Measurements from ENCODE around the gene RHOJ.

The RHOJ gene

GRCh38 chr14:63203618-63204406, 431 bp upstream of the RHOJ start:
- DNase-seq (ENCODE audit: insufficient read length, low spot score) = no peak
- FAIRE-seq = no peak
- TF ChIP-seq PAX5 (IDR thresholded peaks at IDR 0.05; ENCODE audit: insufficient read depth, low read length, severe bottlenecking) (no peak), TAF1 (IDR thresholded peaks at IDR 0.05; ENCODE audit: low read depth, low read length) (no peak), SPI1 (IDR thresholded peaks at IDR 0.05; ENCODE audit: low read depth, low read length) (no peak), POLR2AphosphoS5 (IDR thresholded peaks at IDR 0.05; ENCODE audit: low read depth, low read length) (no peak), POLR2A (IDR thresholded peaks at IDR 0.05; ENCODE audit: low read depth, low read length) (no peak)

GRCh38 chr14:63205044-63205575, 867 bp downstream of the RHOJ start:
- TF ChIP-seq TAF1 (IDR thresholded peaks at IDR 0.05; ENCODE audit: low read depth, low read length) = no peak
- TF ChIP-seq PAX5 (IDR thresholded peaks at IDR 0.05; ENCODE audit: insufficient read depth, low read length, severe bottlenecking) = no peak
- TF ChIP-seq POLR2AphosphoS5 (IDR thresholded peaks at IDR 0.05; ENCODE audit: low read depth, low read length) = no peak
- no peak for TF ChIP-seq POU2F2 (IDR thresholded peaks at IDR 0.05; ENCODE audit: low read depth, low read length)
- no peak for TF ChIP-seq SPI1 (IDR thresholded peaks at IDR 0.05; ENCODE audit: low read depth, low read length)
- no peak for TF ChIP-seq POLR2A (IDR thresholded peaks at IDR 0.05; ENCODE audit: low read depth, low read length)
- FAIRE-seq = no peak

GRCh38 chr14:63205866-63206265, 1.6 kb downstream of the RHOJ start:
- no peak for FAIRE-seq

More at GRCh38 chr14:63205044-63205575, 867 bp downstream of the RHOJ start:
- no peak for DNase-seq (ENCODE audit: insufficient read length, low spot score)

GRCh38 chr14:63209160-63209559, 4.9 kb downstream of the RHOJ start:
- FAIRE-seq = no peak
- TF ChIP-seq PAX5 (IDR thresholded peaks at IDR 0.05; ENCODE audit: insufficient read depth, low read length, severe bottlenecking) (no peak), POU2F2 (IDR thresholded peaks at IDR 0.05; ENCODE audit: low read depth, low read length) (no peak), POLR2AphosphoS5 (IDR thresholded peaks at IDR 0.05; ENCODE audit: low read depth, low read length) (no peak), TAF1 (IDR thresholded peaks at IDR 0.05; ENCODE audit: low read depth, low read length) (no peak), POLR2A (IDR thresholded peaks at IDR 0.05; ENCODE audit: low read depth, low read length) (no peak), SPI1 (IDR thresholded peaks at IDR 0.05; ENCODE audit: low read depth, low read length) (no peak)
- DNase-seq (ENCODE audit: insufficient read length, low spot score) = no peak

More at GRCh38 chr14:63205866-63206265, 1.6 kb downstream of the RHOJ start:
- DNase-seq (ENCODE audit: insufficient read length, low spot score) = no peak
- no peak for TF ChIP-seq SPI1 (IDR thresholded peaks at IDR 0.05; ENCODE audit: low read depth, low read length)
- TF ChIP-seq POLR2AphosphoS5 (IDR thresholded peaks at IDR 0.05; ENCODE audit: low read depth, low read length) = no peak
- no peak for TF ChIP-seq POU2F2 (IDR thresholded peaks at IDR 0.05; ENCODE audit: low read depth, low read length)
- no peak for TF ChIP-seq PAX5 (IDR thresholded peaks at IDR 0.05; ENCODE audit: insufficient read depth, low read length, severe bottlenecking)
- no peak for TF ChIP-seq POLR2A (IDR thresholded peaks at IDR 0.05; ENCODE audit: low read depth, low read length)
- no peak for TF ChIP-seq TAF1 (IDR thresholded peaks at IDR 0.05; ENCODE audit: low read depth, low read length)

GRCh38 chr14:63210812-63211211, 6.6 kb downstream of the RHOJ start:
- TF ChIP-seq POLR2A (IDR thresholded peaks at IDR 0.05; ENCODE audit: low read depth, low read length) (no peak), POLR2AphosphoS5 (IDR thresholded peaks at IDR 0.05; ENCODE audit: low read depth, low read length) (no peak), TAF1 (IDR thresholded peaks at IDR 0.05; ENCODE audit: low read depth, low read length) (no peak), SPI1 (IDR thresholded peaks at IDR 0.05; ENCODE audit: low read depth, low read length) (no peak), POU2F2 (IDR thresholded peaks at IDR 0.05; ENCODE audit: low read depth, low read length) (no peak), PAX5 (IDR thresholded peaks at IDR 0.05; ENCODE audit: insufficient read depth, low read length, severe bottlenecking) (no peak)
- no peak for FAIRE-seq
- no peak for DNase-seq (ENCODE audit: insufficient read length, low spot score)

GRCh38 chr14:63212209-63212608, 8.0 kb downstream of the RHOJ start:
- DNase-seq (ENCODE audit: insufficient read length, low spot score) (no peak), FAIRE-seq (no peak)
- TF ChIP-seq POU2F2 (IDR thresholded peaks at IDR 0.05; ENCODE audit: low read depth, low read length) = no peak
- no peak for TF ChIP-seq POLR2AphosphoS5 (IDR thresholded peaks at IDR 0.05; ENCODE audit: low read depth, low read length)
- TF ChIP-seq PAX5 (IDR thresholded peaks at IDR 0.05; ENCODE audit: insufficient read depth, low read length, severe bottlenecking) = no peak
- no peak for TF ChIP-seq TAF1 (IDR thresholded peaks at IDR 0.05; ENCODE audit: low read depth, low read length)
- TF ChIP-seq POLR2A (IDR thresholded peaks at IDR 0.05; ENCODE audit: low read depth, low read length) = no peak
- no peak for TF ChIP-seq SPI1 (IDR thresholded peaks at IDR 0.05; ENCODE audit: low read depth, low read length)

GRCh38 chr14:63212776-63213500, 8.7 kb downstream of the RHOJ start:
- FAIRE-seq (no peak), DNase-seq (ENCODE audit: insufficient read length, low spot score) (no peak)
- no peak for TF ChIP-seq PAX5 (IDR thresholded peaks at IDR 0.05; ENCODE audit: insufficient read depth, low read length, severe bottlenecking)
- no peak for TF ChIP-seq SPI1 (IDR thresholded peaks at IDR 0.05; ENCODE audit: low read depth, low read length)
- no peak for TF ChIP-seq POU2F2 (IDR thresholded peaks at IDR 0.05; ENCODE audit: low read depth, low read length)
- TF ChIP-seq POLR2A (IDR thresholded peaks at IDR 0.05; ENCODE audit: low read depth, low read length) = no peak
- no peak for TF ChIP-seq POLR2AphosphoS5 (IDR thresholded peaks at IDR 0.05; ENCODE audit: low read depth, low read length)
- TF ChIP-seq TAF1 (IDR thresholded peaks at IDR 0.05; ENCODE audit: low read depth, low read length) = no peak

- DNase-seq (ENCODE audit: insufficient read length, low spot score) = no peak
- FAIRE-seq = no peak
- TF ChIP-seq POLR2A (IDR thresholded peaks at IDR 0.05; ENCODE audit: low read depth, low read length) = no peak
- TF ChIP-seq TAF1 (IDR thresholded peaks at IDR 0.05; ENCODE audit: low read depth, low read length) = no peak
- no peak for TF ChIP-seq POLR2AphosphoS5 (IDR thresholded peaks at IDR 0.05; ENCODE audit: low read depth, low read length)
- TF ChIP-seq POU2F2 (IDR thresholded peaks at IDR 0.05; ENCODE audit: low read depth, low read length) = no peak
- no peak for TF ChIP-seq SPI1 (IDR thresholded peaks at IDR 0.05; ENCODE audit: low read depth, low read length)
- no peak for TF ChIP-seq PAX5 (IDR thresholded peaks at IDR 0.05; ENCODE audit: insufficient read depth, low read length, severe bottlenecking)
These were observed 10.4 kb downstream of the RHOJ start for GRCh38 chr14:63214417-63215196.

All from GM12891 (cell line).